GM12872 (cell line): ENCODE results near the gene LMO3.

Source experiments
- CTCF ChIP-seq: IDR thresholded peaks from 3 replicates; pipeline ENCODE4 v1.5.1; 2011; ENCODE audit warnings: low read depth, mild to moderate bottlenecking, low read length, moderate library complexity; ENCODE audit not compliant: insufficient read depth

Gene LMO3

GRCh38 chr12:16606201-16606849 lies 363 bp upstream of the LMO3 start:
- TF ChIP-seq CTCF, result no peak

- no peak for TF ChIP-seq CTCF
These were observed 283 bp downstream of the LMO3 start for GRCh38 chr12:16605642-16606116.

- no peak for TF ChIP-seq CTCF
These were observed 1.2 kb downstream of the LMO3 start for GRCh38 chr12:16604596-16605252.

- TF ChIP-seq CTCF, result no peak
These were observed 1.9 kb downstream of the LMO3 start for GRCh38 chr12:16603916-16604575.

GRCh38 chr12:16603260-16603915 lies 2.6 kb downstream of the LMO3 start:
- TF ChIP-seq CTCF, result no peak

GRCh38 chr12:16602412-16602811 lies 3.5 kb downstream of the LMO3 start:
- TF ChIP-seq CTCF, result no peak

GRCh38 chr12:16600525-16600924 lies 5.4 kb downstream of the LMO3 start:
- TF ChIP-seq CTCF, result no peak
